Fibroblast of upper back skin (primary cell): ENCODE results near the gene CTSV.
"Not testable (repeated sequence)": the region's sequence is repeated elsewhere in the genome, so short reads cannot be mapped to it uniquely, and the experiment has no call there.

ENCODE experiments used
- DNase-seq: peaks from one replicate; pipeline ENCODE4 v3.0.0-alpha.2; 2013

Gene CTSV

DNA sequence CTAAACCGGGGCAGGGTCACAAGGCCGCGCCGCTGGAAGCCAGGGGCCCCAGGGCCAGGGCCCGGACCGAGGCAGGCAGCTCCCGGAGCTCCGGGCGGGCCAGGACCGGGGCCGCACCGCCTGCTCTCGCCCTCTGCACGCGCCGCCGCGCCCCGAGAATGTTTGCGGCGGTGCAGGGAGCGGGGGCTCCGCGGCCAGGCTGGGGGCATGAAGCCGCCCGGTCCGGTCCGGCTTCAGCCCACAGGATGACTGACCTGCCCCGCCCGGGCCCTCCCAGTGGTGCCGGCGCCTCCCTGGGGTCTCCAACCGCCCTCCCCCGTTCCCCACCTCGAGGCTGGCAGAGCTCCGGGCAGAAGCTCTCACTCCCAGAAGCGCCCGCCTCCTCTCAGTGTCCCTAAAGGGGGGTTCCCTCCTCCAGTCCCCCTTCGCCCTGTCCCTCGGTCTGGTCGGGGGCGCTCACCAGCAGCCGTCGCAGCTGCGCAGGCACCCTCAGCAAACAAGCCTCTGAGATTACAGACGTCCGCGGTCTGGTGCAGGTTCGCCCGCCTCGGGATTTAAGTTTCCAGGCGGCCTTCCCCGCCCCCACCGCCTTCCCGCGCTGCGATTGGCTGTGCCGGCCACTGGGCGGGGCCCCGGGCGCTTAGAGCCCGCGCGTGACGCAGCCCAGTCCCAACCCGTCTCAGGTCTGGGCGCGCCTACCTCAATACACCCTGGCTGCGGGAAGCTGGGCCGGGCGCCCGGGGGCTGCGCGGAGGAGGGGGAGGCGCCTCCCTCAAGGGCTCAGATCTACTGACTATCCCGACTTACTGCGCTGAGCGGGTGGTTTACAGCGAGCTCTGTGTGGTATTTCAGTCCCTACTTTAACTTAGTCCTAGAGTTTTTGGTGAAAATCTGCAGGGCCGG, at the start of gene CTSV:
Gene CTSV, minus strand, starts transcription at position 532 of the 903 bp plus-strand sequence. CDS start 1,099 bp downstream, outside the sequence.
- DNase-seq, result peak; percentile 76

DNA sequence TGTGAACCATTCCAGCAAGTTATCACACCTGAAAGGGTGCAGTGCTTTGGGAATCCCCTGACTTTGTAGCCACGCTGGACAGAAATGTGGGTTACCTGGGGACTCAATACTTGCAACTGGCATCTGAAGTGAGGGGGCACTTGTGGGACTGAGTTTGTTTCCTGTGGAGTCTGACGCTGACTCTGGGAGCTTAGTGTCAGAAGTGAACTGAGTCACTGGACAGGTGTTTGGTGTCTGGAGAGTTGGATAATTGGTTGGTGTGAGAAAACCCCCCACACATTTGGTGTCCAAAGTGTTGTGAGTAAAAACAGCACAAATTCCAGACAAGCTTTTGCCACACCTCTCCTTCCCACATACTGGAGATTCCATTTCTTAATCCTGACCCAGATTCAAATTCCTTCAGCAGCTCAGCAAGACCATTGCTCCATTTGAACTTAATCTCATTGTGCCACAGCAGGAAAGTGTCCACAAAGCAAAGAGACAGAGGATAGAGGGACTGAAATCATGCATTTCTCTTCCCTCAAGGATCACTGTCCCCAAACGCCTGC, 48.8 kb upstream of the CTSV start:
- DNase-seq, result not testable (repeated sequence)

DNA sequence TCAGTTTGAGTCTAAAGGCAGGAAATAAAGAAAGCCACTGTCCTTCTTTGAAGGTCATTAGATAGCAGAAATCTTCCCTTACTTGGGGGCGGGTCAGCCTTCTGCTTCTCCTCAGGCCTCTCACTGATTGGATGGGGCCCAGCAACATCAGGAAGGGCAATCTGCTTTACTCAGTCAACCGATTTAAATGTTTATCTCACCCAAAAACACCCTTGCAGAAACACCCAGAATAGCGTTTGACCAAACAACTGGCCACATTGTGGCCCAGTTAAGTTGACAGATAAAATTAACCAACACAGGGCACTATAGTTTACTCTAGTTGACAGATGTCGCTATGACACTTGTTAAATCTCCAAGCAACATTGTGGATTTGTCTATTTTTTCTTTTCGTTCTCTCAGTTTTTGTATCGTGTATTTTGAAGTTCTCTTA, 45.6 kb upstream of the CTSV start:
- DNase-seq, result not testable (repeated sequence)

DNA sequence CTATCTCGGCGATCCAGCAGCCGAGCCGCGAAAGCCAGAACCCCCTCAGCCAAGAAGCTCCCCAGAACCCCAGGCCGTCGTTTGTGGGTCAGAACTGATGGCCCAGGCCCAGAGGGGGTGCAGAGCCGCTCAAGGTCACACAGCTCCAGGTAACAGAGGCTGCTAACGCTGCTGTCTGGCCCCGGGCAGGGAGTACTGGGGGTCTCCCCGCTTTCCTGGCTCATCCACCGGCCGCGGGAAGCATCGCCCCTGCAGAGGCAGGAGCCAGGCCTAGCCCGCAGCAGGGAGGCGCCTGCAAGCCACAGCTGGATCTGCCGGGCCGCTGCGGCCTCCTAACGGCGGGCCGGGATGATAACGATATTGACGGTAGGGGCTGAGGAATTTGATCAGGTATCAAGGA, 39.4 kb upstream of the CTSV start:
- DNase-seq, result no peak

- no peak for DNase-seq
Measured at GRCh38 chr9:97077452-97078295, 38.7 kb upstream of the CTSV start.

DNA sequence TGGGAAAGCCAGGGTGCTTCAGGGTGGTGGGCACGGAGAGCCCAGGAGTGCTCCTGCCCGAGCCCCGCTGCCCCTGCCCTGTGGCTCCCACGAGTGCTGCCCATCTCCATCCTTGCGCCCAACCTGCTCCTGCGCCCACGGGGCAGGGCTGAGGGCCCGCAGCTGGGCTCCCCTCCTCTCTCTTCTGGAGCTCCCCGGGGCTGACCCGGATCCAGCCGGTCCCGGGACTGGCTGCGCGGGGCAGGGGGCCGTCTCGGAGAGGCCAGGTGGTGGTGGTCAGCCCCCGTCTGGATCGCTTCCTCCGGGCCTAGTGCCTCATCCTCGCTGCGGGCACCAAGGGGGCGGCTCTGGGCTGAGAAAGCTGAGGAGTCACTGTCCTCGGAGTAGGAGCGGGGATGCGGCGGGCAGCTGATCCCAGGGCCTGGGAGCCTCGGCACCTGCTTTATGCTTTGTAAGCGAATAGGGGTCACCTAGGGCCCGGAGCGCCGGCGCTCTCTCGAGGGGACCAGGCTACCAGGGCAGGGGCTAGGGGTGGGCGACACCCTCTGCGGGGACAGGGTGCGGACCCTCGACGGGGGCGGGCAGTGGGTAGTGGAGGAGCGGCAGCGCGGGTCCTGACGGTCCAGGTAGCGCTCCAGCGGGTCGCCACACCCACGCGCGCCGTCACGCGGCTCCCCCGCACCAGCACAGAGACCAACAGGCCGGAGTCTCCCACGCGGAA, 37.9 kb upstream of the CTSV start:
- DNase-seq, result not testable (repeated sequence)

DNA sequence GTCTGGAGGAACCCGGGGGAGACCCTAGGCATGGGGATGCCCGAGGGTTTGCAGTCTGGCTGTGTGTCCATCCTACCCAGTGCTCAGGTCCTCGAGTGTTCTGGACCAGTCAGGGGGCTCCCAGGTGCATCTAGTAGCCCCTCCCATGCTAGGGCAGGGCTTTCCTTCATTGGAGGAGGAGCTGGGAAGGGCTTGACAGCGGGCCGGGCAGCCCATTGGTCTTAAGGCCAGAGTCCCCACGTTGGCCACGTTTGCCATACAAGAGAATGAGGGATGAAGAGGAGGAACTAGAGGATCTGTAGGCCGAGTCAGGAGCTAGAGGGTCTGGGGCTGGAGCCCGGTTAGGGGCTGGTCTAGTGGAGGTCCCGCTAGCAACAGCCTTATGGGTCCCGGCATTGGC, 37.3 kb upstream of the CTSV start:
- no peak for DNase-seq

DNA sequence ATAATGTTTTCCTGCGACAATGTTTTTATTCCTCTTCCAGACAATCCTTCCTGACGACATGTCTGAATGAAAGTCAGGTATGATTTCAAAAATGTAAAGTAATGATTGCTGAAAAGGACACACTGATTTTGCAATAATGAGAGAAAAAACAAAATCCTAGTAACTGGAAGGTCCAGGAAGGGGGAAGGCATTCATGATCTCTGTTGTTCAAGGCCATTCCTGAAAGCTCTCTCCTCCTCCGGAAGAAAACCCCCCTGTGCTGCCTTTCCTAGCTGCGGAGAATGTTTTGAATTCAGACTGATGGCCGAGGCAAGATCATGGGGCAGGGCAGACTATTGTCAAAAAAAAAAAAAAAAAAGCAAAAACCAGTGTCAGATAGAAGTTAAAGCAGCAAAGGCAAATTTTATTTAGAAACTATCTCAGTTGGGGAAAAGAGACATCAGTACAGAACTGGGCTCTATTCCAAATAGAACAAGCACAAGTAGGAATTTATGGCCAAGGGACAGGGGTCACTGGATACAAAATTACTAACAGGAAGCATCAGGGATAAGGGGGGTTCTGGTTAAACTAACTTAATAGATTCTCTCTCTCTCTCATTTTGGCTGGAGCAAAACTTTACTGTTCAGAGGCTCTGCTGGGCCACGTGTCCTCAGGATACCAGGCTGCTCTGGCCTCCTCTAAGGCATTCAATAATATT, 36.5 kb upstream of the CTSV start:
- no peak for DNase-seq

DNA sequence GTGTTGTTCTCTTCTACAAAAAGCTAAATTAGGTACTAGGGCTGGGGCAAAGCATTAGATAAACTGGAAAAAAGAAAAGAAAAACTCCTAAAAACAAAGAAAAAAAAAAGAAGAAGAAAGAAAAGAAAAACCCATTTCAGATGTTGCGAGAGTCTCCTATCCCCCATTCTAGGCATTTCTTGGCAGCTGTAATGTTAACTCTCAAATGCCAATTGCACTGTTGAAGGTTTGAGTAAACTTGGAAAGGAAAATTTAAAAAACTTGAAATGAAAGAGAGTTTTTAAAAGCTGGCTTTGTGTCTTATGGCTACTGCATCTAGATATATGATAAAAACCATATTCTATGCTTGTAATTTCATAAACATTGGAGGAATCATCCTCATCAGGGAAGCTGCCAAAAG, 34.6 kb upstream of the CTSV start:
- no peak for DNase-seq

DNA sequence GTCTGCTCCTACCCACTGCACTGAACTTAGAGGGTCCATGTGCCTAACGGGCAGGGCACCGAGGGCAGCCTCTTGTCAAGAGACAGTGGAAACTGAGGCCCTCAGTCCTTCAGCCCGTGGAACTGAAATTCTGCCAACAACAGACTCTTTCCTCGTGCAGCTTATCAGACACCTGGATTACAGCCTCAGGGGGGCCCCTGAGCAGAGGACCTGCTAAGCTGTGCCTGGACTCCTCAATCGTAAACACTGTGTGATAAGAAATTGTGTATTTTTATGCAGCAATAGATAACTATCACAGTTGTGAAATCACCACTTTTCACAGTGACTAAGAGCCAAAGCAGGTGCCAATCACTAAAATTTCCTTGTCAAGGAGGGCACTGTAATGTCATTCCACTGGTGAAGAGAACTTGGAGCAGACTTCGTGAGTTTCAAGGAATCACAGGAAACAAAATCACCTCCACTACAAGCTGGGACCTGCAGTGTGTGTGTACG, 33.4 kb upstream of the CTSV start:
- no peak for DNase-seq

- DNase-seq, result not testable (repeated sequence)
Measured at GRCh38 chr9:97070325-97070724, 31.4 kb upstream of the CTSV start.

GRCh38 chr9:97067490-97067889, 28.5 kb upstream of the CTSV start:
- no peak for DNase-seq

DNA sequence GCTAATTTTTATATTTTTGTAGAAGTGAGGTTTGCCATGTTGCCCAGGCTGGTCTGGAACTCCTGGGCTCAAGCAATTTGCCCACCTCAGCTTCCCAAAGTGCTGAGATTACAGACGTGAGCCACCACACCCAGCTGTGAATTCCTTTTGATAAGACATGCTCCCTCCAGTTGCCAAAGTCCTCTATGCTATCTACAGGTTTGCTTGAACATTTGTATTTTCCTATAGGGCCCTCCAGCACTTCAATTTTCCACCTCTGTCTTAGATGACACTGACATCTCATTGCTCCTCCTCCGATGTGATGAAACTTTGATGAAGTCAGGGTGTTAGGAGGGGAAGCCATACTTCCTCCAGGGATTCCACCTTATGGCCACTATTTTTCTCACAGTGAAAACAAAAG, 25.2 kb upstream of the CTSV start:
- DNase-seq, result no peak

GRCh38 chr9:97060796-97061195, 21.9 kb upstream of the CTSV start:
- no peak for DNase-seq

DNA sequence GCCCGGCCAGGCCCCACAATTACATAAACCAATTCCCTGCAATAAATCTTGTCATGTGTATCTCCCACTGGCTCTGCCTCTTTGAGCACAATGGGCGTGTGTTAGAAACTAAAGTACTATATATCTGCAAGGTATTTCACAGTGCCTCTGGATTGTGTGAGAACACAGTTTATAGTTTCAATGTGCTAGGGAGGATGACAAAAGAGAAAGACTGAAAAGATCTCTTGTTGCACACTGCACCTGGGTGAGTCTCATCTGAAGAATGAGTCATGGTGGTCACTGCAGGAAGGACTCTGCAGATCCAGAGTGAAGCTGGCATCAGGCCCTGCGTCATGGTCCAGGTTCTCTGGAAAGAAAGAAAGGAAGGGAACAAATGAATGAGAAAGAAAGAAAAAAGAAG, 20.7 kb upstream of the CTSV start:
- DNase-seq, result no peak

- no peak for DNase-seq
Measured at GRCh38 chr9:97057651-97058050, 18.7 kb upstream of the CTSV start.

GRCh38 chr9:97055891-97056290, 16.9 kb upstream of the CTSV start:
- DNase-seq, result not testable (repeated sequence)

DNA sequence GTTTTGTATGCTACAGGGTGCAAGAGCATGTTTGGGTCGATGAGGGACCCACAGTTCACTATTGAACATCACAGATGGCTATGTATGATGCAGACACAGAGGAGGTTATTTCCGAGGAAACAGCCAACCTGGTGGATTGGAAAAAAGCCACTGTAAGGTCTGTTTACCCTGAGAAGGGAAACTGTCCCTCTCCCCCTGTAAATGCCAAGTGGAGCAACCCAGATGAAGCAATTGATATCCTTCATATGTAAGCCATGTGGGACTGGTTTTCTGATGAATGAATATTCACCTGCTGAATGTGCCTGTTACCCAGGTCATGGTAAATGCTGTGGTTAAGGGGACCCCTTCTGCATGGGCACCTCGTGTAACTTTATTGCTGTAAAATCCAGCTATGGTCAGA, 14.8 kb upstream of the CTSV start:
- no peak for DNase-seq

DNA sequence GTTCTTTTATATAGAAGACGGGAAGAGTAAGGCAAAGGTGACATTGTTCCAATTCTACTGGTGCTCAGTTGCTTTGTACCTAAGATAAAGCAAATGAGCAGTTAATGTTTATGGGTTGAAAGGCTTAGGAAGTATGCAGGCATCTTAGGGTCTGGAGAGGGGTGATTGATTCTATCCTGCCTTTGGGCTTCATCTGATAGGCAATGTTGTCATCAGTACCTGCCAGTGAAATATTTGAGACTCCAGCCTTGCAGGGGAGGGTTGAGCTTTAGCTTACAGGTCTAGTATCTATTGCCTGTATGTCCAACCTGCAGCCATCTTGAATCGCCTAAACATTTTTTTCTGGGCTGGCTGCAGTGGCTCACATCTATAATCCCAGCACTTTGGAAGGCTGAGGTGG, 13.8 kb upstream of the CTSV start:
- no peak for DNase-seq

DNA sequence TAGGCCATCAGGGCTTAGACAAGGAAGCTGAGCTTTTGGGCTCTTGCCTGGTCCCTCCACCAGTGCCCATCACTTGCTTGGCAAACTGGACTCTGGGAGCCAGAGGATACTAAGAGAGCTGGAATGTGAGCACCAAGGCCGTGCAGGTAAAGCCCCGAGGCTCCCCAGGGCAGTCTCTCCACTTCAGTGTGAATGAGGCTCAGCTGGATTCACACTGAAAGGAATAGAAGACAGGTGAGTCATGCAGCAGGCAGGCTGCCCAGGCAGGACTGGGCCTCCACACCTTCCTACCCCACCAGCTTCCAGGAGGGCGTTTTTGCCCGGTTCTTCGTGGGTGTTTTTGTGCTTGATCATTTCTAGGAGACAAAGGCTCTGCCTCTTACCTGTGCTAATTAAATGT, 7.3 kb upstream of the CTSV start:
- no peak for DNase-seq

DNA sequence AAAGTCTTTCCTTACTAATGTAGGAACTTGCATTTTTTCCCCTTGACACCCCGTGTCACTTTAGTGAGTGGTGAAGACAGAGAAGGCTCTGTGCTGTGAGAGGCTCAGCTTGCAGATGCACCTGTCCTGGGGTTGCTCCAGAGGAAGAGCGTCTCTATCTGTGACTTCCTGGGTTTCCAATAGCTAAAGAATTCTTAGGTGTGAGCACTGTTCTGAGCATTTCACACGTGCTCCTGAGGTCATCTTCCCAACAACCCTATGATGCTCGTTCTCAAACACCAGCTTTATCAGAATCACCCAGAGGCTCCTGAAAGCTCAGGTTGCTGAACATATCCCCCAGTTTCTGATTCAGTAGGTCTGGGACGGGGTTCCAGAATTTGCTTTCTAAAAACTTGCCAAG, 6.4 kb upstream of the CTSV start:
- DNase-seq, result no peak

DNA sequence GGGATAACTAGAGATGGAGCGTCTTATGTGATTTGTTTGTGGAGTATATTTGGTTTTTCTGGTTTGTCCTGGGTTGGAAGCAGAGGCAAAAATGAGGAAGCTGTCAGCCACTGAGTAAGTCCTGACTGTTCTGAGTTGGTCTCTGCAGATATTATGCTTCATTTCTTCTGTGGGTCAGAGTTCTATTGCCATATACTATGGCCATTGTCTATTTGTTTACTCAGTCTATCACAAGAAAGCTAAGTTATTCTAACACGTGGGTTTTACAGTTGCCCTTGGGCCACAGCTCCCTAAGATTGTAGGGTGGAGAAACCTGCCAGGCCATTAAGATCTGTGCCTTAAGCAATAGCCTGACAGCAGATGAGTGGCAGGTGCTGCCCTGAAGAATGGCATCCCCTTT, 3.0 kb upstream of the CTSV start:
- no peak for DNase-seq
